ENCODE results near the gene ZNF689. TPM values are rescaled to one million over a fixed set of nuclear protein-coding genes. Genes with fewer than 3 reads are reported as not detected.
A peak's percentile ranks its signal among the peaks of the same experiment; 100 is the strongest.

The ZNF689 gene
- total RNA-seq, 1 experiment from 2014 or later = 10.1 TPM

- Histone ChIP-seq H3K4me1 (replicated peaks; ENCODE audit: insufficient read depth) (peaks cover 5% of the 10 kb centered on the region; the same call in 1 of the 2 replicates), H3F3A (ENCODE audit: insufficient read depth, low read depth) (peaks cover 7% of the 10 kb centered on the region; the same call in 1 of the 2 replicates), H3K4me3 (peak overlapping the region; percentile 89), H2AFZ (peak overlapping the region; percentile 99), H3K27ac (peak overlapping the region; percentile 49), H3K4me2 (peak overlapping the region; percentile 92), H3K36me3 (ENCODE audit: low read depth) (0 out of 2 replicates have a peak, but pooled peaks cover 6% of the 10 kb centered on the region), H3K9me3 (ENCODE audit: insufficient read depth, low read depth) (no peaks in the 10 kb centered on the region), H4K20me1 (ENCODE audit: insufficient read depth) (no peaks in the 10 kb centered on the region), H3K27me3 (ENCODE audit: insufficient read depth, low read depth) (no peaks in the 10 kb centered on the region), H3K79me2 (ENCODE audit: low read depth) (peaks cover 7% of the 10 kb centered on the region; the same call in 1 of the 2 replicates), H3K9me2 (ENCODE audit: insufficient read depth) (no peaks in the 10 kb centered on the region)
- peak in 1 of 2 experiments; percentile 62 for DNase-seq
- ChIA-PET POLR2A (ENCODE audit: unreplicated experiment) (interaction anchor here (0.6 to 0.7 kb wide), 4 partner anchors 10 to 904 kb away, joined by 4 to 9 read pairs (median 8); no protein-coding TSS in a partner anchor), CTCF (interaction anchor here (0.7 to 1.6 kb wide), 2 partner anchors 11 to 201 kb away, joined by 6 to 8 read pairs; no protein-coding TSS in a partner anchor)
- intact Hi-C loops (cut with micrococcal nuclease; ENCODE audit: unreplicated experiment) = no loop called here
- no peak for TF ChIP-seq EZH2 (IDR thresholded peaks at IDR 0.05; ENCODE audit: low read depth)
- TF ChIP-seq CTCF (conservative IDR thresholded peaks at IDR 0.05) = no peak
- TSS peak; percentile 41 for BruUV-seq (replicated peaks)
These were observed 925 bp downstream of the ZNF689 start for GRCh38 chr16:30609002-30609925.

- H3K9me3 ChIP-seq (ENCODE audit: insufficient read depth, low read depth) = no peaks in the 10 kb centered on the region
- CTCF ChIA-PET = interaction anchor here (0.6 kb wide), 2 partner anchors 193 to 198 kb away, joined by 3 read pairs; partner anchors contain the start of gene ZNF771
- POLR2A ChIA-PET (ENCODE audit: unreplicated experiment) = interaction anchor here (0.6 kb wide), 1 partner anchor 552 kb away, joined by 3 read pairs; no protein-coding TSS in a partner anchor
These were observed 4.2 kb downstream of the ZNF689 start for GRCh38 chr16:30606004-30606403.

More at GRCh38 chr16:30606004-30606403, 4.2 kb downstream of the ZNF689 start:
- BruUV-seq (replicated peaks) = no TSS peak
- Histone ChIP-seq H3K79me2 (ENCODE audit: low read depth) (peaks cover 7% of the 10 kb centered on the region; the same call in 1 of the 2 replicates), H4K20me1 (ENCODE audit: insufficient read depth) (no peaks in the 10 kb centered on the region), H3K27ac (no peak overlapping the region), H3K9me2 (ENCODE audit: insufficient read depth) (no peaks in the 10 kb centered on the region), H2AFZ (no peak overlapping the region), H3K4me3 (no peak overlapping the region), H3F3A (ENCODE audit: insufficient read depth, low read depth) (peaks cover 20% of the 10 kb centered on the region; the same call in 1 of the 2 replicates), H3K36me3 (ENCODE audit: low read depth) (0 out of 2 replicates have a peak, but pooled peaks cover 6% of the 10 kb centered on the region), H3K4me2 (no peak overlapping the region), H3K27me3 (ENCODE audit: insufficient read depth, low read depth) (no peaks in the 10 kb centered on the region), H3K4me1 (replicated peaks; ENCODE audit: insufficient read depth) (peaks cover 5% of the 10 kb centered on the region; the same call in 1 of the 2 replicates)
- no peak for DNase-seq
- intact Hi-C loops (cut with micrococcal nuclease; ENCODE audit: unreplicated experiment) = no loop called here
- no peak for TF ChIP-seq CTCF (conservative IDR thresholded peaks at IDR 0.05)
- TF ChIP-seq EZH2 (IDR thresholded peaks at IDR 0.05; ENCODE audit: low read depth) = no peak

Data from PC-9 (cell line).